Right lobe of liver (tissue), 6 donors: ENCODE measurements around the gene CAB39. TPM values are rescaled to one million over a fixed set of nuclear protein-coding genes. Genes with fewer than 3 reads are reported as not detected.
A peak's percentile ranks its signal among the peaks of the same experiment; 100 is the strongest.

ENCODE experiments used
- ATAC-seq, 4 donors: fragments of 200-7000 bp; cut with Tn5 transposase; one replicate each; pipeline ENCODE4 v1.9.1; 2020; ENCODE audit warnings: mild to moderate bottlenecking in 4 of 4, moderate library complexity in 4 of 4
- DNase-seq, 3 donors: peaks; one replicate each; pipeline ENCODE4 v3.0.0-alpha.2; 2020
- H3K27ac ChIP-seq, 3 donors: fragments of 200-600 bp; one replicate each; pipeline ENCODE4 v1.8.0; 2022
- H3K27me3 ChIP-seq, 2 donors: fragments of 200-600 bp; one replicate each; pipeline ENCODE4 v1.8.0; 2022
- H3K36me3 ChIP-seq, 4 donors: fragments of 200-600 bp; sonication (generic) in 1 of 4; one replicate each; pipeline versions ENCODE4 v1.5.1 to v1.8.0; 2017 to 2022; ENCODE audit warnings: control low read depth in 1 of 4
- H3K4me1 ChIP-seq, 4 donors: fragments of 200-600 bp; sonication (generic) in 1 of 4; one replicate each; pipeline versions ENCODE4 v1.5.1 to v1.8.0; 2017 to 2022; ENCODE audit warnings: control low read depth in 1 of 4
- H3K4me3 ChIP-seq, 3 donors: fragments of 200-600 bp; one replicate each; pipeline ENCODE4 v1.8.0; 2022
- H3K9me3 ChIP-seq, 4 donors: fragments of 200-600 bp; sonication (generic) in 1 of 4; one replicate each; pipeline versions ENCODE4 v1.5.1 to v1.8.0; 2017 to 2022; ENCODE audit warnings: control low read depth in 1 of 4
- CTCF ChIP-seq, 4 donors: fragments of 200-600 bp in 3 of 4; fragments of 450-650 bp in 1 of 4; IDR thresholded peaks; one replicate each; pipeline versions ENCODE4 v1.5.1 to v1.8.0; 2016 to 2022; ENCODE audit warnings: antibody characterized with exemption in 4 of 4, mild to moderate bottlenecking in 2 of 4
- POLR2A ChIP-seq: fragments of 450-650 bp; IDR thresholded peaks from one replicate; pipeline ENCODE4 v1.6.1; 2017; ENCODE audit warnings: antibody characterized with exemption, mild to moderate bottlenecking
- WGBS: methylation state at CpG from one replicate; pipeline ENCODE4 v1.1.6; 2018; ENCODE audit warnings: low coverage, low lambda C conversion rate; ENCODE audit not compliant: insufficient coverage; ENCODE audit errors: missing lambda C conversion rate; 5-methylcytosine and 5-hydroxymethylcytosine counted together
- intact Hi-C, 2 donors: fragments of 100-400 bp; cut with DNase I; formaldehyde crosslinking; loops; one replicate each; pipeline versions ENCODE4 v1.11.2 to v1.14.1; 2022
- total RNA-seq, 6 experiments: library from RNA; depleted of rRNA in 2 of 6; stranded (reverse); fragments of >200 nt in 2 of 6; fragmentation: NEBNext Ultra II Directional in 3 of 6; extraction: Animal tissue kit (Norgen Biotek cat#: 25700) in 3 of 6; gene quantifications; one replicate each; pipeline versions ENCODE4 v1.1.0 to v1.2.4, GENCODE V29; 2016 to 2023
- donor health status: DM: no; HTN: yes; CAD: no.
- donor health status: DM: no; HTN: no; CAD: no.
- donor health status: DM: no; HTN: no; CAD: no.
- donor health status: DM: no; HTN: yes; CAD: no.
- donor health status: DM: no; HTN: yes; CAD: no.

The CAB39 gene
- total RNA-seq, 6 experiments from 2014 or later: 25.3 to 32.4 (median 27.8) TPM

GRCh38 chr2:230666446-230666845 lies 46.2 kb upstream of the CAB39 start:
- Histone ChIP-seq H3K27ac (no peak overlapping the region), H3K36me3 (no peaks in the 10 kb centered on the region), H3K27me3 (no peaks in the 10 kb centered on the region), H3K4me3 (no peak overlapping the region), H3K9me3 (no peaks in the 10 kb centered on the region), H3K4me1 (no peaks in the 10 kb centered on the region)
- no peak for DNase-seq
- no peak for ATAC-seq
- TF ChIP-seq POLR2A (no peak), CTCF (IDR thresholded peaks at IDR 0.05) (no peak)
- intact Hi-C loops: no loop called here
- 74% methylated on average over 8 of the region's 8 CpGs for WGBS

GRCh38 chr2:230666885-230667712 lies 45.5 kb upstream of the CAB39 start:
- Histone ChIP-seq H3K4me1 (no peaks in the 10 kb centered on the region), H3K27me3 (no peaks in the 10 kb centered on the region), H3K36me3 (no peaks in the 10 kb centered on the region), H3K4me3 (no peak overlapping the region), H3K27ac (no peak overlapping the region), H3K9me3 (no peaks in the 10 kb centered on the region)
- ATAC-seq (peak; percentile 48 to 70 (median 56)), DNase-seq (no peak)
- 44% methylated on average over 6 of the region's 9 CpGs for WGBS
- intact Hi-C loops: no loop called here
- TF ChIP-seq POLR2A (no peak), CTCF (IDR thresholded peaks at IDR 0.05) (no peak)

- Histone ChIP-seq H3K9me3 (no peaks in the 10 kb centered on the region), H3K4me3 (no peak overlapping the region), H3K36me3 (no peaks in the 10 kb centered on the region), H3K4me1 (no peaks in the 10 kb centered on the region), H3K27ac (no peak overlapping the region), H3K27me3 (no peaks in the 10 kb centered on the region)
- DNase-seq: no peak
- TF ChIP-seq CTCF (IDR thresholded peaks at IDR 0.05): no peak
- no peak for TF ChIP-seq POLR2A
- intact Hi-C loops: no loop called here
- WGBS: 59% methylated on average over 5 of the region's 12 CpGs
- peak; percentile 23 to 51 (median 46) for ATAC-seq
Observed at GRCh38 chr2:230668184-230668938, 44.3 kb upstream of the CAB39 start.

GRCh38 chr2:230668939-230669303 lies 43.7 kb upstream of the CAB39 start:
- TF ChIP-seq CTCF (IDR thresholded peaks at IDR 0.05) (no peak), POLR2A (no peak)
- Histone ChIP-seq H3K9me3 (no peaks in the 10 kb centered on the region), H3K27me3 (no peaks in the 10 kb centered on the region), H3K4me1 (no peaks in the 10 kb centered on the region), H3K36me3 (no peaks in the 10 kb centered on the region), H3K4me3 (no peak overlapping the region), H3K27ac (no peak overlapping the region)
- intact Hi-C loops: no loop called here
- no peak for ATAC-seq
- DNase-seq: no peak
- 21% methylated on average over 2 of the region's 2 CpGs for WGBS
